DND-41 (cell line): Measurements from ENCODE around the gene PCDHA6.
"Not testable (repeated sequence)": the region's sequence is repeated elsewhere in the genome, so short reads cannot be mapped to it uniquely, and the experiment has no call there.

Experiments
- EZH2 ChIP-seq: IDR thresholded peaks from 3 replicates; pipeline ENCODE4 v1.6.1; 2012; ENCODE audit warnings: borderline replicate concordance, low read depth, mild to moderate bottlenecking, moderate library complexity, low read length, inconsistent platforms; ENCODE audit not compliant: severe bottlenecking
- TF ChIP-seq, protein P1 (sequence below): IDR thresholded peaks from 2 replicates; pipeline ENCODE4 v1.5.1; 2012; ENCODE audit warnings: borderline replicate concordance, low read length, moderate library complexity, mild to moderate bottlenecking; ENCODE audit not compliant: poor library complexity, severe bottlenecking; ENCODE audit errors: extremely low read depth

DNA sequence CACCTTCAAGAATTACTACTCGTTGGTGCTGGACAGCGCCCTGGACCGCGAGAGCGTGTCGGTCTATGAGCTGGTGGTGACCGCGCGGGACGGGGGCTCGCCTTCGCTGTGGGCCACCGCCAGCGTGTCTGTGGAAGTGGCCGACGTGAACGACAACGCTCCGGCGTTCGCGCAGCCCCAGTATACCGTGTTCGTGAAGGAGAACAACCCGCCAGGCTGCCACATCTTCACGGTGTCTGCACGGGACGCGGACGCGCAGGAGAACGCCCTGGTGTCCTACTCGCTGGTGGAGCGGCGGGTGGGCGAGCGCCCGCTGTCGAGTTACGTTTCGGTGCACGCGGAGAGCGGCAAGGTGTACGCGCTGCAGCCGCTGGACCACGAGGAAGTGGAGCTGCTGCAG, 4.8 kb upstream of the PCDHA6 start:
- TF ChIP-seq, protein P1, sequence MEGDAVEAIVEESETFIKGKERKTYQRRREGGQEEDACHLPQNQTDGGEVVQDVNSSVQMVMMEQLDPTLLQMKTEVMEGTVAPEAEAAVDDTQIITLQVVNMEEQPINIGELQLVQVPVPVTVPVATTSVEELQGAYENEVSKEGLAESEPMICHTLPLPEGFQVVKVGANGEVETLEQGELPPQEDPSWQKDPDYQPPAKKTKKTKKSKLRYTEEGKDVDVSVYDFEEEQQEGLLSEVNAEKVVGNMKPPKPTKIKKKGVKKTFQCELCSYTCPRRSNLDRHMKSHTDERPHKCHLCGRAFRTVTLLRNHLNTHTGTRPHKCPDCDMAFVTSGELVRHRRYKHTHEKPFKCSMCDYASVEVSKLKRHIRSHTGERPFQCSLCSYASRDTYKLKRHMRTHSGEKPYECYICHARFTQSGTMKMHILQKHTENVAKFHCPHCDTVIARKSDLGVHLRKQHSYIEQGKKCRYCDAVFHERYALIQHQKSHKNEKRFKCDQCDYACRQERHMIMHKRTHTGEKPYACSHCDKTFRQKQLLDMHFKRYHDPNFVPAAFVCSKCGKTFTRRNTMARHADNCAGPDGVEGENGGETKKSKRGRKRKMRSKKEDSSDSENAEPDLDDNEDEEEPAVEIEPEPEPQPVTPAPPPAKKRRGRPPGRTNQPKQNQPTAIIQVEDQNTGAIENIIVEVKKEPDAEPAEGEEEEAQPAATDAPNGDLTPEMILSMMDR, result not testable (repeated sequence)
- TF ChIP-seq EZH2, result not testable (repeated sequence)
